ENCODE measurements around the gene LRP1.

- no peak for TF ChIP-seq POLR2A (IDR thresholded peaks at IDR 0.05)
- TF ChIP-seq, protein P1, sequence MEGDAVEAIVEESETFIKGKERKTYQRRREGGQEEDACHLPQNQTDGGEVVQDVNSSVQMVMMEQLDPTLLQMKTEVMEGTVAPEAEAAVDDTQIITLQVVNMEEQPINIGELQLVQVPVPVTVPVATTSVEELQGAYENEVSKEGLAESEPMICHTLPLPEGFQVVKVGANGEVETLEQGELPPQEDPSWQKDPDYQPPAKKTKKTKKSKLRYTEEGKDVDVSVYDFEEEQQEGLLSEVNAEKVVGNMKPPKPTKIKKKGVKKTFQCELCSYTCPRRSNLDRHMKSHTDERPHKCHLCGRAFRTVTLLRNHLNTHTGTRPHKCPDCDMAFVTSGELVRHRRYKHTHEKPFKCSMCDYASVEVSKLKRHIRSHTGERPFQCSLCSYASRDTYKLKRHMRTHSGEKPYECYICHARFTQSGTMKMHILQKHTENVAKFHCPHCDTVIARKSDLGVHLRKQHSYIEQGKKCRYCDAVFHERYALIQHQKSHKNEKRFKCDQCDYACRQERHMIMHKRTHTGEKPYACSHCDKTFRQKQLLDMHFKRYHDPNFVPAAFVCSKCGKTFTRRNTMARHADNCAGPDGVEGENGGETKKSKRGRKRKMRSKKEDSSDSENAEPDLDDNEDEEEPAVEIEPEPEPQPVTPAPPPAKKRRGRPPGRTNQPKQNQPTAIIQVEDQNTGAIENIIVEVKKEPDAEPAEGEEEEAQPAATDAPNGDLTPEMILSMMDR (IDR thresholded peaks at IDR 0.05) = no peak
- no peak for TF ChIP-seq POLR2AphosphoS5 (IDR thresholded peaks at IDR 0.05)
- no peak for TF ChIP-seq EP300 (IDR thresholded peaks at IDR 0.05)
These were observed 15.2 kb downstream of the LRP1 start for GRCh38 chr12:57143454-57143853.

All from gastroesophageal sphincter (tissue), 3 donors.